HG03196 (cell line): ENCODE data around the gene RNF44.
"Not testable (repeated sequence)": the region's sequence is repeated elsewhere in the genome, so short reads cannot be mapped to it uniquely, and the experiment has no call there.

Experiments used
- ATAC-seq: cut with Tn5 transposase; IDR thresholded peaks from one replicate; pipeline ENCODE4 v1.9.1; 2021; ENCODE audit not compliant: unreplicated experiment

RNF44 gene

GRCh38 chr5:176521286-176521685 lies 15.9 kb downstream of the RNF44 start:
- no peak for ATAC-seq

GRCh38 chr5:176519810-176520720 lies 17.1 kb downstream of the RNF44 start:
- ATAC-seq, result no peak

- ATAC-seq, result no peak
Measured at GRCh38 chr5:176517053-176517661, 20.0 kb downstream of the RNF44 start.

- no peak for ATAC-seq
Measured at GRCh38 chr5:176515396-176515795, 21.8 kb downstream of the RNF44 start.

- no peak for ATAC-seq
Measured at GRCh38 chr5:176514244-176514950, 22.8 kb downstream of the RNF44 start.

- no peak for ATAC-seq
Measured at GRCh38 chr5:176513788-176514187, 23.4 kb downstream of the RNF44 start.

GRCh38 chr5:176508603-176509002 lies 28.6 kb downstream of the RNF44 start:
- no peak for ATAC-seq

- no peak for ATAC-seq
Measured at GRCh38 chr5:176507911-176508310, 29.3 kb downstream of the RNF44 start.

- ATAC-seq, result no peak
Measured at GRCh38 chr5:176503496-176503895, 33.7 kb downstream of the RNF44 start.

- ATAC-seq, result no peak
Measured at GRCh38 chr5:176501333-176501732, 35.9 kb downstream of the RNF44 start.

- no peak for ATAC-seq
Measured at GRCh38 chr5:176500511-176500910, 36.7 kb downstream of the RNF44 start.

- no peak for ATAC-seq
Measured at GRCh38 chr5:176499273-176499672, 37.9 kb downstream of the RNF44 start.

GRCh38 chr5:176497852-176498251 lies 39.4 kb downstream of the RNF44 start:
- ATAC-seq, result no peak

GRCh38 chr5:176492431-176492830 lies 44.8 kb downstream of the RNF44 start:
- no peak for ATAC-seq

GRCh38 chr5:176491901-176492300 lies 45.3 kb downstream of the RNF44 start:
- ATAC-seq, result no peak

- ATAC-seq, result no peak
Measured at GRCh38 chr5:176491101-176491502, 46.1 kb downstream of the RNF44 start.

GRCh38 chr5:176490301-176490700 lies 46.9 kb downstream of the RNF44 start:
- ATAC-seq, result no peak

- ATAC-seq, result no peak
Measured at GRCh38 chr5:176489077-176489476, 48.1 kb downstream of the RNF44 start.

- not testable (repeated sequence) for ATAC-seq
Measured at GRCh38 chr5:176487160-176487559, 50.0 kb downstream of the RNF44 start.

- ATAC-seq, result no peak
Measured at GRCh38 chr5:176486189-176486757, 50.9 kb downstream of the RNF44 start.

- ATAC-seq, result no peak
Measured at GRCh38 chr5:176485176-176485575, 52.0 kb downstream of the RNF44 start.
